22Rv1 (cell line): Measurements from ENCODE around the gene NFYC.

Source experiments
- CTCF ChIP-seq: fragments of 450-650 bp; IDR thresholded peaks from 2 replicates; pipeline ENCODE4 v1.5.1; 2017; ENCODE audit warnings: mild to moderate bottlenecking
- ZFX ChIP-seq: fragments of 450-650 bp; IDR thresholded peaks from 2 replicates; pipeline ENCODE4 v1.6.1; 2017; ENCODE audit warnings: antibody characterized with exemption, borderline replicate concordance

GRCh38 chr1:40745176-40745575 is 53.7 kb downstream of the NFYC start:
- no peak for TF ChIP-seq CTCF
- no peak for TF ChIP-seq ZFX
